Activated T-cell treated with anti-CD3 and anti-CD28 coated beads, Interleukin-2, amount 50 U/mL, for 72 hours (primary cell): ENCODE measurements around the gene CNP. TPM values are rescaled to one million over a fixed set of nuclear protein-coding genes. Genes with fewer than 3 reads are reported as not detected.
"Not testable (repeated sequence)": the region's sequence is repeated elsewhere in the genome, so short reads cannot be mapped to it uniquely, and the experiment has no call there.

Experiments
- ATAC-seq, 2 donors: fragments of 150-1000 bp; cut with Tn5 transposase; replicated peaks in 1 of 2; 2 replicates each; pipeline ENCODE4 v1.10.0; 2021; ENCODE audit warnings: moderate library complexity in 2 of 2, mild to moderate bottlenecking in 1 of 2
- DNase-seq, 2 donors: peaks; one replicate each; pipeline ENCODE4 v3.0.0; 2021 to 2022; ENCODE audit warnings: mixed read lengths in 1 of 2
- H3K27ac Mint-ChIP-seq: one replicate; pipeline ENCODE4 v1.8.0; 2022; ENCODE audit warnings: mild to moderate bottlenecking, moderate library complexity, mixed read lengths
- H3K27me3 Mint-ChIP-seq: one replicate; pipeline ENCODE4 v1.8.0; 2022; ENCODE audit warnings: low read depth, mixed read lengths
- H3K36me3 Mint-ChIP-seq, 2 donors: one replicate each; pipeline ENCODE4 v1.8.0; 2022; ENCODE audit warnings: mixed read lengths in 2 of 2, mild to moderate bottlenecking in 1 of 2; ENCODE audit not compliant: insufficient read depth in 2 of 2
- H3K4me1 Mint-ChIP-seq: one replicate; pipeline ENCODE4 v1.8.0; 2022; ENCODE audit warnings: low read depth, mixed read lengths
- H3K4me3 Mint-ChIP-seq, 2 donors: one replicate each; pipeline ENCODE4 v1.8.0; 2022; ENCODE audit warnings: mild to moderate bottlenecking in 2 of 2, mixed read lengths in 2 of 2, moderate library complexity in 2 of 2
- H3K9me3 Mint-ChIP-seq, 2 donors: one replicate each; pipeline ENCODE4 v1.8.0; 2022; ENCODE audit warnings: mixed read lengths in 2 of 2
- total RNA-seq, 2 donors: library from RNA; stranded (reverse); gene quantifications; one replicate each; pipeline ENCODE4 v1.2.3, GENCODE V29; 2022

Gene CNP
- total RNA-seq, 2 donors from 2014 or later, result 51.4 to 53.8 TPM

DNA sequence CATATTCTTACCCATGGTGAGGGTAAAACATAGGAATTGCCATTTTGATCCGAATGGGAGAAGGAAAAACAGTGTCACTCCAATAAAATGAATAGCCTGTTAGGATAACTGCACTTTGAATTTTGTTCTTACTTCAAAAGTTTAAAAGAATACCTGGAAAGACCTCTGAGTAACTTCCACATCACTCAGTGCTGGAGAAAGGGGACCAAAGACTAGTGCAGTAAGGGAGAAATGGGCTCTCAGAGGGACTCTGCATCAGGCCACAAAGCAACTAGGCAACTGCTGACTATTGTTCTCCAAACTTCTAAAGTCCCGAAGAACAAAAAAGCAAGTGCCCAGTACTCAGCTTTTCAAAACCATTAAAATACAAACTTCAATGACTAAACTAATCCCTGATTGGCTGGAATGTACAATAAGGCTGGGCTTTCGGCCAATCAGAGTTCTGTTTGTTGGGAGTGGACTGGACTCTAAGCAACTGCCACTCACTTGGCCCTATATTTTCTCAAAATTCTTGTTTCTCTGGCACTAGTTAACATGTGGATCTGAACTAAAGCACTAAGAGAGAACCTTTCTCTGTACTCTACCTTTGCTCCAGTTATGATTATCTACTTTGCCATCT, 44.4 kb downstream of the CNP start:
- Mint-ChIP-seq H3K4me1 (peaks cover 53% of the 10 kb centered on the region), H3K27ac (peak overlapping the region; percentile 77), H3K9me3 (no peaks in the 10 kb centered on the region), H3K27me3 (no peaks in the 10 kb centered on the region), H3K4me3 (no peak overlapping the region), H3K36me3 (peaks cover 3 to 12% of the 10 kb centered on the region in 2 donors)
- DNase-seq, result no peak
- ATAC-seq, result no peak

- ATAC-seq, DNase-seq, H3K9me3 Mint-ChIP-seq, H3K27me3 Mint-ChIP-seq, H3K4me3 Mint-ChIP-seq, H3K27ac Mint-ChIP-seq: not testable (repeated sequence)
- peaks cover 6 to 21% of the 10 kb centered on the region in 2 donors for H3K36me3 Mint-ChIP-seq
- H3K4me1 Mint-ChIP-seq, result peaks cover 58% of the 10 kb centered on the region
These were observed 45.8 kb downstream of the CNP start for GRCh38 chr17:42012363-42012762.

DNA sequence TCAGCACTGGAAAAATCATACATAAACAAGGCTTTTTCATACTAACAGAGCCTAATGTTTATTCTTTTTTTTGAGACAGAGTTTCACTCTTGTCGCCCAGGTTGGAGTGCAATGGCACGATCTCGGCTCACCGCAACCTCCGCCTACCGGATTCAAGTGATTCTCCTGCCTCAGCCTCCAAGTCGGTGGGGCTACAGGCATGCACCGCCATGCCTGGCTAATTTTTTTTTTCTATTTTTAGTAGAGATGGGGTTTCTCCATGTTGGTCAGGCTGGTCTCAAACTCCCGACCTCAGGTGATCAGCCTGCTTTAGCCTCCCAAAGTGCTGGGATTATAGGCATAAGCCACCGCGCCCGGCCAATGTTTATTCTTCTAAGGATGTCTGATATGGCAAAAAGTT, 47.1 kb downstream of the CNP start:
- H3K4me1 Mint-ChIP-seq, result peaks cover 67% of the 10 kb centered on the region
- not testable (repeated sequence) for H3K27ac Mint-ChIP-seq, H3K9me3 Mint-ChIP-seq, ATAC-seq, DNase-seq, H3K4me3 Mint-ChIP-seq, H3K27me3 Mint-ChIP-seq
- H3K36me3 Mint-ChIP-seq, result peaks cover 6 to 21% of the 10 kb centered on the region in 2 donors

- H3K4me3 Mint-ChIP-seq, result peak overlapping the region; percentile 97 to 98
- H3K9me3 Mint-ChIP-seq, result peaks cover 1 to 7% of the 10 kb centered on the region in 2 donors
- peak overlapping the region; percentile 98 for H3K27ac Mint-ChIP-seq
- ATAC-seq (no peak), DNase-seq (peak; percentile 19 to 25)
- H3K4me1 Mint-ChIP-seq, result peaks cover 75% of the 10 kb centered on the region
- no peaks in the 10 kb centered on the region for H3K27me3 Mint-ChIP-seq
- H3K36me3 Mint-ChIP-seq, result peaks cover 3 to 19% of the 10 kb centered on the region in 2 donors
These were observed 49.8 kb downstream of the CNP start for GRCh38 chr17:42016411-42016831.

DNA sequence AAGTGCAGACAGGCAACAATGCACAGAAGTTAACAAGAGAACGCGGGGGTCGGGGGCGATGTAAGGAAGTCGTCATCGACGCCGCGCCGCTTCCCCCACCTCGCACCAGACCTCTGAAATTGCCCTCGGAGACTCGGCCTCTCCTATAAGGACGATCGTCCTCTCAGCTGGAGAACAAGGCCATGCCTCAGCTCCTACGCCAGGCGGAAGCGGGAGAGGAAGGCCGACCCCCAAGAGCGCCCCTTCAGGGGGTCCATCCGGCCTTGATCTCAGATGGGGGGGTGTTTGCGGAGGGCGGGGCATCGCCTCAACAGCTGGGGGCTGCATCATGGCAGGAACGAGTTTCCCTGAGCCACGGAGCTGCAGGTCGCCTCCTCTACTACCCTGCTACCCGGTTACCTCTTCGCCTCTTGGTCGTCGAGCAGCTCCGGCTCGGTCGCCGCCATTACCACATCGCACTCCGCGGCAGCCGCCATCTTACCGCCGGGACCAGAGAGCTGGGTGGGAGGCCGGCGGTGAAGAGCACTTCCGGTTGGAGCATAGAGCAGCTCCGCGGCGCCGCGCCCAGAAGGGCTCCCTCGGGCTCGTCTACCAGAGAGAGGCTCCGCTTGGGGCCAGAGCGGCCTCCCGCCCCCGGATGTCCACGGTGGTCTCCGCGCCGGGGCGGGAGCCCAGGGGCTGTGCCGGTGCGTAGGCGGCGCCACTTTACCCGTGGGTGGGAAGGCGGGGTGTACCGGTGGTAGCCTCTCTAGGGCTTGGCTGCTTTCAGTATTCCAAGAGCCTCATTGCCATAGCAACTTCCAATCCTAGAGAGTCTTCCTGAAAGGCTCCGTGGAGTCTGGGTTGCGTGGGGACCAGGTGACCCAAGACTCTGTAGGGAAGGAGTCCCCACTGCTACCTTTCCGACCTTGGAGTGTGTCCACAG, 50.6 kb downstream of the CNP start, which contains the start of gene DNAJC7:
Gene DNAJC7 (minus strand): TSS at position 499 of the 925 bp plus-strand sequence. CDS start 23 bp downstream, at position 476.
- Mint-ChIP-seq H3K4me3 (peak within 1 kb of the TSS; percentile 97 to 98), H3K27ac (peak within 1 kb of the TSS; percentile 98), H3K27me3 (no peaks in the 10 kb centered on the region), H3K9me3 (peaks cover 1 to 7% of the 10 kb centered on the region in 2 donors), H3K4me1 (peaks cover 69% of the 10 kb centered on the region), H3K36me3 (peaks cover 3 to 19% of the 10 kb centered on the region in 2 donors)
- peak; percentile 91 to 92 for ATAC-seq
- DNase-seq, result peak; percentile 94 to 95

GRCh38 chr17:42017866-42018200, 51.2 kb downstream of the CNP start:
- Mint-ChIP-seq H3K9me3 (peaks cover 1 to 7% of the 10 kb centered on the region in 2 donors), H3K36me3 (peaks cover 3 to 21% of the 10 kb centered on the region in 2 donors), H3K27ac (peak overlapping the region; percentile 92), H3K27me3 (no peaks in the 10 kb centered on the region), H3K4me3 (peak overlapping the region; percentile 97 to 98), H3K4me1 (peaks cover 64% of the 10 kb centered on the region)
- ATAC-seq (peak; percentile 7 to 18), DNase-seq (peak in 1 of 2 donors; percentile 35)

- DNase-seq (no peak), ATAC-seq (no peak)
- peaks cover 59% of the 10 kb centered on the region for H3K4me1 Mint-ChIP-seq
- H3K27ac Mint-ChIP-seq, result peak overlapping the region; percentile 92
- peak overlapping the region; percentile 97 to 98 for H3K4me3 Mint-ChIP-seq
- H3K27me3 Mint-ChIP-seq, result no peaks in the 10 kb centered on the region
- peaks cover 1 to 7% of the 10 kb centered on the region in 2 donors for H3K9me3 Mint-ChIP-seq
- H3K36me3 Mint-ChIP-seq, result peaks cover 3 to 22% of the 10 kb centered on the region in 2 donors
These were observed 51.7 kb downstream of the CNP start for GRCh38 chr17:42018339-42018738.

DNA sequence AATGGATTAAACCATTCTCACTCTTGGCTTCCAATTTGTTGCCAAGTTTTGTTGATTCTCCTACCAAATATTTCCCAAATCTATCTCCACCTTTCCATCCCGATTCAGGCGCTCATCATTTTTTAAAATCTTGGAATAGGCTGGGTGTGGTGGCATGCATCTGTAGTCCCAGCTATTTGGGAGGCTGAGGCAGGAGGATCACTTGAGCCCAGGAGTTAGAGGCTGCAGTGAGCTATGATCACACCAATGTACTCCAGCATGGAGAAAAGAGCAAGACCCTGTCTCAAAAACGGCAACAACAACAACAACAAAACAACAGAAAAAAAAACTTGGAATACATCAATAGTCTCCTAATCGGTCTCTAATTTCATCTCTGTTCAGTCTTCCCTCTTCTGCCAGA, 52.4 kb downstream of the CNP start:
- ATAC-seq (no peak), DNase-seq (no peak)
- Mint-ChIP-seq H3K9me3 (peaks cover 1 to 7% of the 10 kb centered on the region in 2 donors), H3K27ac (peak overlapping the region; percentile 57), H3K36me3 (peaks cover 3 to 22% of the 10 kb centered on the region in 2 donors), H3K4me3 (peak overlapping the region; percentile 97 to 98), H3K4me1 (peaks cover 55% of the 10 kb centered on the region), H3K27me3 (no peaks in the 10 kb centered on the region)

DNA sequence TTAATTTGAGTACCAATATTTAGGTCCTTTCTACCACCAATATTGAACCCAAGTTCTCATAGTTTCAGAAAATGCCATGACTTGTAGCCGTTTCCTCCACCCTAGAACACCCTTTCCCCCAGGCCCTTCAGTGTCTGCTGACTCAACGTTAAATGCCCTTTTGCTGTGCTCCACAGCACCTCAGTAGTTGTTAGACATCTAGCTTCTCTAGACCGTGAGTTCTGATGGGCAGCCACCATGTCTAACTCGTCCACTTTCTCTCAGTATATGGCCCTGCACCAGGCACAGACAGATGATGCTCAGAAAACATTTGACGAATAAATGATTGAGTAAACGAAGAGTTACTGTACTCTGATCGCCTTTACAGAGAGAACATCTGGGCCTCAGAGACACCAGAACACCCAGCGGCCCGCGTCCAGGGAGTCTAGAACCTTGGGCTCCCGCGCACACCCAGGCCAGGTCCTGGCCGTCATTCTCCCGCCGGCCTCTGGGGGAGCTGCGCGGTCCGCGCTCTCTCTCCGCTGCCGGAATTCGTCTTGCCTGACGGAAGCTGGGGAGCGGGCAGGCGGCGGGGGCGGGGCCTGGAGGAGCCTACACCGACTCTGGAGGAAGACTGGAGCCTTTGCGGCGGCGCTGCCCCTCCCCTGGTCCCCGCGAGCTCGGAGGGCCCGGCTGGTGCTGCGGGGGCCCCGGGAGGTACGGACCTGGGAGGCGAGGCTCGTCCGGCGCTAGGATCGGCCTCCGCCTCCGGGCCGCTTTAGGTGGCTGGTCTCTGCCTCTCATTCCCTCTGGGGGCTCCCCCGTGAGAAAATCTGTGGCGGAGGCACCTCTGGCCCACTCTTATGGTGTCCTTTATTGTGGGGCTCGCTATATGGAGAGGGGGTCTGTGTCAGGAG, 53.2 kb downstream of the CNP start, which contains the start of gene NKIRAS2:
Gene NKIRAS2 (plus strand): TSS at position 582 of the 896 bp plus-strand sequence. CDS start 1,488 bp downstream, outside the sequence.
- ATAC-seq, result peak; percentile 74 to 78
- peaks cover 58% of the 10 kb centered on the region for H3K4me1 Mint-ChIP-seq

GRCh38 chr17:42020845-42021244, 54.2 kb downstream of the CNP start:
- not testable (repeated sequence) for H3K9me3 Mint-ChIP-seq, DNase-seq, ATAC-seq, H3K27me3 Mint-ChIP-seq, H3K27ac Mint-ChIP-seq
- Mint-ChIP-seq H3K4me3 (peak overlapping the region; percentile 94 to 97), H3K4me1 (peaks cover 51% of the 10 kb centered on the region), H3K36me3 (peaks cover 6 to 20% of the 10 kb centered on the region in 2 donors)

More for the DNA sequence above, 53.2 kb downstream of the CNP start, which contains the start of gene NKIRAS2:
- Mint-ChIP-seq H3K27me3 (no peaks in the 10 kb centered on the region), H3K36me3 (peaks cover 5 to 22% of the 10 kb centered on the region in 2 donors), H3K4me3 (peak within 1 kb of the TSS; percentile 97 to 98), H3K9me3 (peaks cover 1 to 7% of the 10 kb centered on the region in 2 donors), H3K27ac (peak within 1 kb of the TSS; percentile 93)
- peak; percentile 96 to 97 for DNase-seq

DNA sequence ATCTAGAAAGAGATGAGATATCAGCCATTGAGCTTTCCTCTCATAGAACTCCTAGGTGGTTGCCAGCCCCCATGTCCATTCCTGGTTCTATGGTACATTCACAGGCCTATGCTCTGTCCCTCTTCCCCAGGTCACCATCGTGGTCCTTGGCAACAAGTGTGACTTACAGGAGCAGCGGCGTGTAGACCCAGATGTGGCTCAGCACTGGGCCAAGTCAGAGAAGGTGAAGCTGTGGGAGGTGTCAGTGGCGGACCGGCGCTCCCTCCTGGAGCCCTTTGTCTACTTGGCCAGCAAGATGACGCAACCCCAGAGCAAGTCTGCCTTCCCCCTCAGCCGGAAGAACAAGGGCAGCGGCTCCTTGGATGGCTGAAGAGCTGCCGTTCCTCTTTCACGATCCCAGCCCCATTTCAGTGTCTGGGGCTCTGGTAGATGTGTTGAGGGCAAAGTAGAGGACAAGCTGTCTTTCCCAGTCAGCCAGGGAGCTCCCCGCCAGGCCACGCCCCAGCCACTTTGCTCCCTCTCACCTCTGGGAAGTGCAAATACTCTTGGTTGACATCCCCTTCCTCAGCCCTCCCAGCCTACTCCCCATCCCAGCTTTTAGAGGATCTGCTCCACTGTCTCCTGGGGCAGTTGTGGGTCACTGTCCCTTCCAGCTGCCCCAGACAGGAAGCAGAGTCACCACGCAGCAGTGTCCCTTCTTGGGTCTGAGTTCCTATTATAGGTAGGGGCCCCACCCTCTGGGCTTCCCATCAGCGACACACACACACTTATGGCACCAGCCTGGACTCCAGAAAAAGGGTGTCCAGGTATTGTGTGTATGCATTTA, 57.1 kb downstream of the CNP start:
- Mint-ChIP-seq H3K27ac (no peak overlapping the region), H3K27me3 (no peaks in the 10 kb centered on the region), H3K4me1 (peaks cover 36% of the 10 kb centered on the region), H3K4me3 (no peak overlapping the region), H3K9me3 (peaks cover 1 to 7% of the 10 kb centered on the region in 2 donors), H3K36me3 (peaks cover 3 to 10% of the 10 kb centered on the region in 2 donors)
- DNase-seq (no peak), ATAC-seq (no peak)
